HG03039 (cell line): Measurements from ENCODE around the gene APMAP.
"Not testable (repeated sequence)": the region's sequence is repeated elsewhere in the genome, so short reads cannot be mapped to it uniquely, and the experiment has no call there.

ENCODE experiments used
- ATAC-seq: cut with Tn5 transposase; IDR thresholded peaks from one replicate; pipeline ENCODE4 v1.9.1; 2021; ENCODE audit warnings: mild to moderate bottlenecking, moderate library complexity; ENCODE audit not compliant: unreplicated experiment

Gene APMAP

DNA sequence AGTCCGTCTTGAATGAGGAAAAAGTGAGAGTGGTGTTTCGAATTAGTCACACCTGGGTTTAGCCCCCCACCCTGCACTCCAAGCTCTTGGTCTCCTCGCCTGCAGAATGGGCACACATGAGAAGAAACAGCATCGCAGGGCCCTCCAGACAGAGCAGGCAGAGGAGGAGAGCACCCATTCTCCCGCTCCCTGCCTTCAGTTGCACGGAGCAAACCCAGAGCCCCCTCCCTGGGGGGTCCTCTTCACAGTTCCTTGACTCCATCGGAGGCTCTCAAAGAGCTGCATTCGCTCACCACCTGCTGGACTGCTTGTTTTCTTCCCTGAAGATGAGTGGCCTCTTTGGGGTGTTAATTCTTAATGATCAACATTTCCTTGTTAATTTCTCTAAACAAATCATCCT is 38.4 kb downstream of the APMAP start:
- no peak for ATAC-seq

DNA sequence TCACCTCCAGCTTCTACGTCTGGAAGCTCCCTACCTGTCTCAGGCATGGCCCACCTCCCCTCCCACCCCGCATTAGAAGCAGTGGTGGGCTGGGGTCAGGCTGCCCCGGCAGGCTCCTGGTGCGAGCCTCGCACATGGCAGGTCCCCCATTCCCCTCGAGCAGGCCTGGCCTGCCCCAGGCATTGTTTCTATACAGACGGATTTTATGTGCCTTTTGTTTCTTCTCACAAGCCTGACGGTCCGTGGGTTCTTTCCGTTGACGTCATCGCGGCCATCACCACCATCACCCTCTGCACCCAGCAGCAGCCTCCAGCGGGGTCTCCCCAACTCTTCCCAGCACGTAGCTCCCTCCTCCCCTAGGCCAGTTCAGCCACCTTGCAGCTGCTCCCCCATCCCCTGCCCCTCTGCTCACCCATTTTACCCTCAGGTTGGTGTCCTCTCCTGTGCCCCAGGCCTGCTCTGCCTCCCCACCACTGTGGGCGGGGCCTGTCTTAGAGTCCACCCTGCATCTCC is 38.9 kb downstream of the APMAP start:
- no peak for ATAC-seq

DNA sequence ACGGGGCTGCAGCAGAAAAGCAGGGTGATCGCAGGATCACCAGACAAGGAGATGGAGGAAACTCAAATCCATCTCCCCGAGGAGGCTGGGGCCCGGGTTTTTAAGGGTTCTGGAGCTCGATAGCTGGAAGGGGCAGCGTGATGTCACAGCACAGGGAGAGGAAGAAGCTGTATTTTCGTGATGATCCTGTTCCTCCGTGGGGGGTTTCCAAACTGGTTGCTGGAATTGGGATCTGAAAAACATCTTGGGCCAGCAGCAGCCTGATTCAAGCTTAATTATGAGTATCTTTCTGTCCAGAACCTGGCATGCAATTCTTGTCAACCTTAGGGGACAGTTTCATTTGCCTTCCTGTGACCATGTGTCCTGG is 39.4 kb downstream of the APMAP start:
- ATAC-seq = no peak

DNA sequence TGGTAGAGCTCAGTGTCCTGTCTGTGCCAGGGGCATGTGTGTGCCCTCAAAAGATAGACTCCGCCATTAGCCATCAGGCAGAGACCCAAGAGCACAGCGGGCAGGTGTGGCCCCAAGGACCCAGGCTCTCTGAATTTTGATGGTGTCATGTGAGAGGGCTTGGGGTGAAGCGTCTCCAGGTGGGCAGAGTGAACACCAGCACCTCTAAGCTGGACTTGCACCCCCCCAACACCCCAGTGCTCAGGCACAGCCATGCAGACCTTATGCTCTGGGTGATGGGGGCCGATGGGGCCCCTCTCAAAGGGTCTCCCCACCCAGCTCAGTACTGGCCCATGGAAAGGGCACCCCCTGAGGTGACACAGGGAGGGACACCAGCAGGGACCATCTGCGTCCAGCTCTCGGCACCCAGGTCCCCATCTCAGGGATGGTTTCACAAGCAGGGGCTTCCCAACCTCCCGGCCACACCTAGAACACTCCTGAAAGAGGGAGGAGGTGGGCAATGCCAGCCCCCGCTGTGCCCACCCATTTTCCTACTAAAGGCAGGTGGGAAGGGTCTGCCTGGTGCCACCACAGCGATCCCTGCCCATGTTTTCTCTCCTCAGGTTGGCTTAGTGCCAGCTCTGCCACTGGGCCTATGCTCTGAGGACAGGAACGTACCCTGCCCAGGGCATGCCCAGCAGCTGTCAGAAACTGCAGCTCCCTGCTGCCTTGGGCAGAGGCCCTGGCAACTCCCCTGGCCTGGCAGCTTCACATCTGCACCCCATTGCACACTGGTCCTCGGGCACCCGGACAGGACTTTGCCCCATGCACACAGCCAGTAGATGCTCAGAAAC is 40.0 kb downstream of the APMAP start:
- ATAC-seq = no peak

DNA sequence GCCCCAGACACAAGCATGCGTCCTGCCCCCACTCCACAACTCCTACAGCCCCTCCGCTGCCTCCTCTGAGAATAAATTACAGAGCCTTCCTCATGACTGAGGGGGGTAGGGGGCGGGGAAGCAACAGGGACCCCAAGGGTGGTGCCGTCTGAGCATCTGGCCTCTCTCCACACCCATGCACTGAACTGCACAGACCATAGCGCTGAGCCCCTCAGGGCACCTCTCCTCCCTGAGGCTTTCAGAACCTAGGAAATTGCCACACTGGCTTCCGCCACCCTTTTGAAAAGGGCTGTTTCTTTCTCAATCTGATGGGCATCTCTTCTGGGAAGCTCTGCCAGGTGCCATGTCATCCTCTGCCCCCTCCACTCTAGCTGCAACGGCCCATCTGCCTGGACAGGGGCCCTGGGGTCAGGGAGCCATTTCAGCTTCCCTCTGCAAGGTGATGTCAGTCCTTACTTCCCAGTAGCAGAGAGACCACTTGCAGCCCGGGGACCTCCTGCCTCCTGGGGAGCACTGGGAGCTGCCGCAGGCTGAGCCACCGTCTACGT is 40.9 kb downstream of the APMAP start:
- no peak for ATAC-seq

DNA sequence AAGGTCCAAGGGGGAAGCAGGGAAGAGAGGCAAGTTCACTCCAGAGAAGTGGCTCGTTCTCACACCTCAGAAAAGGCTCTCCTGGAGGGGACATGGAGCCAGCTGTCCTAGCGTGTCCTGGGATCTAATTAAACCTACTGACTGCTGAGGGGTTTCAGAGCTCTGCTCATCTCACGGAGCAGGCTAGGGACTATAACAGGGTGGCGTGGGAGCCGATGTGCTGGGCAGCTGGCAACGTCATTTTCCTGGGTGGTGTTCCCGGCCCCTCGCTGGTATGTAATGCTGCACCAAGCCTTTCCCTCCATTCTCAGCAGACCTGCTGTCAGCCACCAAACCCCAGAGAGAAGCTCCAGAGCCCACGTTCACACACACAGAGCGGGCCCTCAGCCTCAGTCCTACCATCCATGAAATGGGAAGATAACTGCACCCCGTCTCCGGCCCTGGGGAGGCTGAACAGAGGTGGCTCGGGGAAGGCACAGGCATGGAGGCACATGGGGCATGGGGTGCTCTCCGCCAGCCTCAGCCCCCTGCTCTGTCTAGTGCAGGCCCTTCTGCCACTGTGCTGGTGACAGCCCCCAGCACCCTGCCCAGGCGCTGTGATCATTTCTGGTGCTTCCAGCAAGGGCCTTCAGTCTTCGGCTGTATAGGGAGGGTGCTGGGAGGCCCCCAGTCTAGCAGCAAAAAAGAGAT is 41.6 kb downstream of the APMAP start:
- no peak for ATAC-seq

DNA sequence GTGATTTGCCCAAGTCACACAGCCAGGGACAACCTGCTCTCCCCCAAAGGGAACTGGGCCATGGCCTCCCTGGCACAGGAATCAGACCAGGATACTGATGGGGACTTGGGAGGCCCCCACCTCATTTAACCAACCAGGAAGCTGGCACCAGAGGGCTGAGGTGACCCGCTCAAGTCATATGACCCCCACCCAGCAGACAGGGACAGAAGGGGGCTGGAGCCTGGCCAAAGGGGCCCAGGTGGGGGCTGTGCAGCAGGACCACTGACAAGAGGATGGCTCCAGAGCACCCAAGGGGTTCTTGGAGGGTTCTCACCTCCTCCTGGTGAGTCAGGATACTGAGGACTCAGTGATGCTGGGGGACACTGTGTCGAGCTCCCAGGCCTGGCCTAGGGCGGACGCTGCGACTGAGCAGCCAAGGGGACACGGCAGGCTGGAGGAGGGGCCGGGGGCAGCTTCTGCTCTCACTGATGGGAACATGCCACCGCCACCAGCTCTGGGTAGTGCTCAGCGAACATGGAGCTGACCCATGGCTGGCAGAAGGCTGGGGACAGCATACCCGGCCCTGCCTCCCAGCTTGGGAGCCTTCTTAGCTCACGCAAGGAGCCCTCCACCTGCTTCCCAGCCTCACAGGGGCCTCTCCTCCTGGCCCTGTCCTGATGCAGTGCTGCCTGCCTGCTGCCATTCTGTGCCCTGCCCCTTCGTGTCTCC is 42.3 kb downstream of the APMAP start:
- ATAC-seq = no peak

DNA sequence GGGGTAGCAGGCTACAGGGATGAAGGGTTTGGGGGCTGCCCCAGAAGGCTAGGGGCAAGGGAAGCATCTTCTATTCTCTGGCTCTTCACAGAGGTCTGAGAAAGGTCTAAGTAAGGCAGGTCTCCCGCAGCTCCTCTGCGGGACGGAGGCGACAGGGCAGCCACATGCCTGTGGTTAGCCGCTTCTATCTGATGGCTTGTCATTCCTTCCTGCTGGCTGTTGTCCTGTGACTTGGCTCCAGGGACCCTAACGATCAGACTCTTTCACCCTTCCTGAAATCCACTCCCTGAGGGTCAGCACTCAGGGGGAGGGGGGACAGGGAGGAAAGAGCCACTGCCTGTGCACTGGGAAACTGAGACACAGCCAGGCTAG is 42.8 kb downstream of the APMAP start:
- ATAC-seq = no peak

DNA sequence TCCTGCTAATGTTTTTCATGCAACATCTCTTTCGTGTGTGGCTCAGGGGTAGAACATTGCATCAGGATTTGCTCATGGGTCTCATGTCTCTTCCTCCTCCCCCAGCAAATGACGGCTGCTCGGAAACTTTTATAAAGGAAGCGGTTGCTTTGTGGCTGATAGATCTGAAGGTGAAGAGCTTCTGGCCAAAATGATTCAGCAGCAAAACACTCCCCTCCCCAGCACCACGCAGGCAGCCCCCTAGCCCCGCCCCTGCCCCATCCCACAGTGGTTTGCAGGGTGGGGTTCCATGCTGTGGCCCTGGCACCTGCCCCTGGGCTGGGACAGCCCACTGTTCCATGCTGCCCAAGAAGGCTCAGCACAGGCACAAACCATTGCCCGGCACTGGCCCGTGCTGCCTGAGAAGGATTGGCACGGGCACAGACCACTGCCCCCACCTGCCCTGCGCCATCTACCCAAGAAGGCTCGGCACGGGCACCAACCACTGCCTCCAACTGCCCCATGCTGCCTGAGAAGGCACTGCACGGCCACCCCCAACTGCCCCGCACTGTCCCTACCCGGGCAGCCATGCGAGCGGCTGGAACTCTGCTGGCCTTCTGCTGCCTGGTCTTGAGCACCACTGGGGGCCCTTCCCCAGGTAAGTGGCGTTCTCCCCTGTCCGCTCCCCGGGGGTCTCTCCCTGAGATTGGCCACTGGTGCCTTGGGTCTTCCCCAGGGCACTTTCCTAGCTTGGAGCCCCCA is 43.4 kb downstream of the APMAP start, which contains the start of gene CST7:
CST7 (plus strand) TSS at position 331 of the 741 bp plus-strand sequence; CDS start at position 568, 237 bp downstream.
- ATAC-seq = no peak

DNA sequence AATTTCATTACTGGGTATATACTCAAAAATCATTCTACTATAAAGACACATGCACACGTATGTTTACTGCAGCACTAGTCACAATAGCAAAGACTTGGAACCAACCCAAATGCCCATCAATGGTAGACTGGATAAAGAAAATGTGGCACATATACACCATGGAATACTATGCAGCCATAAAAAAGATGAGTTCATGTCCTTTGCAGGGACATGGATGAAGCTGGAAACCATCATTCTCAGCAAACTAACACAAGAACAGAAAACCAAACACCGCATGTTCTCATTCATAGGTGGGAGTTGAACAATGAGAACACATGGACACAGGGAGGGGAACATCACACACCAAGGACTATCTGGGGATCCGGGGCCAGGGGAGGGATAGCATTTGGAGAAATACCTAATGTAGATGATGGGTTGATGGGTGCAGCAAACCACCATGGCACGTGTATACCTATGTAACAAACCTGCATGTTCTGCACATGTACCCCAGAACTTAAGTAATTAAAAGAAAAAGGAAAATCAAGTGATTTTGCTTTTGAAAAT is 44.1 kb downstream of the APMAP start:
- not testable (repeated sequence) for ATAC-seq

DNA sequence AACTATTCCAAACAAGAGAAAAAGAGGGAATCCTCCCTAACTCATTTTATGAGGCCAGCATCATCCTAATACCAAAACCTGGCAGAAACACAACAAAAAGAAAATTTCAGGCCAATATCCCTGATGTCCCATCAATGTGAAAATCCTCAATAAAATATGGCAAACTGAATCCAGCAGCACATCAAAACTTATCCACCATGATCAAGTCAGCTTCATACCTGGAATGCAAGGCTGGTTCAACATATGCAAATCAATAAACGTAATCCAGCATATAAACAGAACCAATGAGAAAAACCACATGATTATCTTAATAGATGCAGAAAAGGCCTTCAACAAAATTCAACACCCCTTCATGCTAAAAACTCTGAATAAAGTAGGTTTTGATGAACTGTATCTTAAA is 46.2 kb downstream of the APMAP start:
- not testable (repeated sequence) for ATAC-seq

DNA sequence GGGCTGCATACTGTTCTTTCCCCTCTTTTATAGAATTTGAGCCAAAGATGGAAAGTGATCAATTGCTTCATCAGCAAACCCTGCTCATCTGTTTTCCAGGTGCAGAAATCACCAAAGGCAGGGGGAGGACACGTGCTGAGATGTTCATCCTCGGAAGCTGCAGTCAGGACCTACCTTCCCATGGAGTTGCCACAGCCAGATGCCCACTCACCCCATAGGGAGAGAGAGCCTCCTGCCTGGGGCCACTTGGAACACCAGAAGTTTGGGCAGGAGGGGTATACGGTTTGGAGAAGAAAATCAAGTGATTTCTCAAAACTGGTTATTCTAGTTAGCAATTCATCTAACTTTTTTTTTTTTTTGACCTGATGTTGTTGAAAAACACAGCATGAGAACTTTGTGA is 48.8 kb downstream of the APMAP start:
- no peak for ATAC-seq

DNA sequence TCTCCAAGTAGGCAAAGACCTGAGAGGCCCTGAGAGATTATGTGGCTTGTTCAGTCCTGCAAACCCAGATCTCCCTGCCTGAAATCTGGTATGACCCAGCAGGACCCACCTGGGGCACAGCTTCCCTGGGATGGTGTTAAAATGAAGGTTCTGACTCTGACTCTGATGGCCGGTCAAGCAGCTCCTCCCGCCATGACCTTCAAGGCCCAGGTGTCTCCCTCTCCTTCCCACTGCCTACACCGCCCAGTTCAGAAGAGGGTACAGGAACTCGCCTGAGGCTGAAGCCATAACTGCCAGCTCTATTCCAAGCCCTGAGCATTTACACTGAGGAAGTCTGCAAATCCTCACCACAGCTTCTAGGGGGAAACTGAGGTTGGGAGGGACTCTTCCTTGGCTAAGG is 49.4 kb downstream of the APMAP start:
- no peak for ATAC-seq

DNA sequence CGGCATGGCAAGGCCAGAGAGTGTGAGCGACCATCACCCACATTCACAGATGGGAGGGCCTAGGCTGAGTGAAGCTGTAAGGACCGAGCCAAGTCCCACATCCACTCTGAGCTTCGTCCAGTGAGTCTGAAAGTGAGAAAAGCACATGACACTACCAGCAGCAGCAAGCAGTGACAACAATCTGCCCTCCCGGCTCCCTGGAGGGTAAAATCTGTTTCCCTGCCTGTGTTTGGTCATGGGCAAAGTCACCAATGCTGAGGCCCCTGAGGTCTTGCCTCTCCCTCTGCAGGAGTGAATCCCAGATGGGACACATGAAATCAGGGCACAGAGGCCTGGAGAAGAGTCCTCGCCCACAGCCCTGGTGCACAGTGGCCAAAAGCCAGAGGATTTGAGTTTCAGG is 49.9 kb downstream of the APMAP start:
- ATAC-seq = no peak

DNA sequence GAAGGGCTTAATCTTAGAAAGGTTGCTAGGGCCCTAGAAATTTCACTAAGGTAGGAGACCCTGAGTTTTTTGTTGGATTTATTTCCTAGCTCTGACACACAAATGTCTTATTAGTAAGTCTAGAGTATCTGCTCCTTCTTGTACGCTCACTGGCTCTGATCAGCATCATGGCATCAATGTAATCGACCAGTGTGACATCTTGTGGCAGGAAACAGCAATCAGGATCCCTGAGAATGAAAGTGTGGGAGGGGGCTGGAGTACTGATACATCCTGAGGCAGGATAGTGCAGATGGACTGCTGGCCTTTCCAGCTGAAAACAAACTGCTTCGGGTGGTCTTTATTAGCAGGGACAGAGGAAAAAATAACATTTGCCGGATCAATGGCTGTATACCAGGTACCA is 53.5 kb downstream of the APMAP start:
- no peak for ATAC-seq

DNA sequence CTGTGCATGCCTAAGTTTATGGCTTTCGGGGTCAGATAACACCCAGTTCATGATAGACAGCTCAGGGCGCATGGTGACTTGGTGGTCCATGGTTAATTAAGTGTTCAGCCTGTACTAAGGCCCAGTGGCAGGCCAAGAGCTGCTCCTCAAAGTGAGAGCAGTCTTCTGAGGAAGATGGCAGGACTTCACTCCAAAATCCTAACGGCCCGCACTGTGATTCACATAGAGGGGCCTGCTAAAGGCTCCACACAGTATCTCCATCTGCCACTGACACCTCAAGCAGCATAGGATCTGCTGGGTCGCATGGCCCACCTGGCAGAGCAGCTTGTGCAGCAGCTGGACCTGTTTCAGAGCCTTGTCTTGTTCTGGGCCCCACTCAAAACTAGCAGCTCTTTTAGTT is 54.1 kb downstream of the APMAP start:
- ATAC-seq = no peak

DNA sequence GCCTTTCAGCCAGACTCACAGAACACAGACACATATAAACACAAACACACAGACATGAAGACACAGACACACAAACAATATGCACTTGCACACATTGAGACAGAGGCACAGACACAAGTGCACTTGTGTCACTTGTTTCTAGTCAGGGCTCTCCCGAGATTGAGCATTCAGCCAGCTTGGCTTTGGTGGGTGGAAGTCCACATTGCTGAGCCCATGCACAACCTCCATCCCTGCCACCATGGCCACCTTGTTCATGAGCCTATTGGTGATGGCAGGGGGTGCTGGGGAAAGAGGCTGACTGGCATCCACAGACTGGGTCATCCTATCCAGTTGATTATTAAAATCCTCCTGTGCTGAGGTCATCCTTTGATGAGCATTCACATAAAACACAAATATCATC is 55.0 kb downstream of the APMAP start:
- ATAC-seq = no peak

DNA sequence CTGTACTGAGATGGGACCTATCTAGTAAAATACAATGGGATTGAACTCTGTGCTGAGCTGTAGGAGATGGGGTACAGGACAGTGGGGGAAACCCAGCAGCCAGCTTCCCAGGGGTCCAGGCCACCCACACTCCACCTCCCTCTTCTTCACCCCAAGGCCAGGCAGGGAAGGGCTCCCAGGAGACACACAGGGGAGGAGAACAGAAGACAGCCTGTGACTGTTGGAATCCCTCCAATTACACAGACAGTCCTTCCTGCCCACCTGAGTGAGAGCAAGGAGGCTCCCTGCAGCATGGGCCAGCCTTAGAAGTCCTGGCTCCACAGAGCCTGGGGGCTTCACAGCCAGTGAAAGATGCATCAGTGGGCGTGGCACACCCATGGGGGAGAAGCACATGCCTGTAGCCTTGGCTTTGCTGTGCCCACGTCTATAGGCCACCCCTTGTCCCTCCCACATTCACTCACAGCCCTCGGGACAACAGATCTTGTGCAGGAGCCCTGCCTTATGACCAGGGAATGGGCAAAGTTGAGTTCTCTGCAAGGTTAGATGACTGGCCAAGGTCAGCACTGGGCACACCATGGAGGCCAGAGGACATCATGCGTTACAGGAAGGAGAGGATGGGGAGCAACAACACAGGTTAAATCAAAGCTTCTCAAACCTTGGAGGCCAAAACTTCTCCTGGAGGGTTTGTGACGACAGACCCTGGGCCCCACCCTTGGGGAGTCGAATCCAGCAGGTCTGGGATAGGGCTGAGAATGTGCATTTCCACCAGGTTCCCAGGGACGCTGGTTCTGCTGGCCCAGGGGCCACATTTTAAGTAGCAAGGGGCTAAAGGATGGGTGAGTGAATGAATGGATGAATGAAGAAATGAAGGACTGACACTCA is 55.8 kb downstream of the APMAP start:
- ATAC-seq = no peak

DNA sequence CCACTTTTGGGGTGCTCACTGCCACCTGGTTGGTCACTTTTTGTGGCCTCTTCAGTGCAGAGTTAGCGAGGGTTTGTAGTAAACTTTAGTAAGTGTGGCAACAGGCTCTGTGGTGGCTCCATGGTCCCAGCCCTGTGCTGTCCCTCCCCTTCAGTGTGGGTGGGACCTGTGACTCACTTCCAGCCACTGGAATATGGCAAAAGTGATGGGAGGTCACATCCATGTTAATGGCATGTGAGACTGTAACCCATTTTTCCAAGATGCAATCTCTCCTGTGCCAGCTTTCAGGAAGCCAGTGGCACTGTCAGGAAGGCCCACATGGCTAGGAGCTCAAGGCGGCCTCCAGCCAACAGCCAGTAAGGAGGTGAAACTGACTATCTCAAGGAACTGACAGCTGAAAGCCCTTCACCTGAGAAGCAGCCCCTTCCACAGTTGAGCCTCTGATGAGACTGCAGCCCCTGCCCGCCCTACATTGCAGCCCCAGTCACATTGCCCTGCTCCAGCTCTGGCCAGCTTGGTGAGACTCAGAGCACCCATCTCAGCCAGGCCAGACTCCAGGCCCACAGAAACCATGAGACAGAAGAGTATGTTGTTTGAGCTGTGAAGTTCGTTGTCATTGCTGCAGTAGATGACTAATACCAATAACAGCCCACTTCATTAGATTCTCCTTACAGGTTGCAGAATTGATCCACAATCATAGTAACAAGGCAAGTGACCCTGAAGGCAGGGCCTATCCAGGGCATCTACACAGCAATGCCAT is 56.6 kb downstream of the APMAP start:
- no peak for ATAC-seq
